HG02970 (cell line): ENCODE results near the gene RAPGEF2.
"Not testable (repeated sequence)": the region's sequence is repeated elsewhere in the genome, so short reads cannot be mapped to it uniquely, and the experiment has no call there.

Experiments
- ATAC-seq: cut with Tn5 transposase; IDR thresholded peaks from one replicate; pipeline ENCODE4 v1.9.1; 2021; ENCODE audit warnings: mild to moderate bottlenecking, moderate library complexity, moderate number of reproducible peaks; ENCODE audit not compliant: unreplicated experiment, low FRiP score

Gene RAPGEF2

DNA sequence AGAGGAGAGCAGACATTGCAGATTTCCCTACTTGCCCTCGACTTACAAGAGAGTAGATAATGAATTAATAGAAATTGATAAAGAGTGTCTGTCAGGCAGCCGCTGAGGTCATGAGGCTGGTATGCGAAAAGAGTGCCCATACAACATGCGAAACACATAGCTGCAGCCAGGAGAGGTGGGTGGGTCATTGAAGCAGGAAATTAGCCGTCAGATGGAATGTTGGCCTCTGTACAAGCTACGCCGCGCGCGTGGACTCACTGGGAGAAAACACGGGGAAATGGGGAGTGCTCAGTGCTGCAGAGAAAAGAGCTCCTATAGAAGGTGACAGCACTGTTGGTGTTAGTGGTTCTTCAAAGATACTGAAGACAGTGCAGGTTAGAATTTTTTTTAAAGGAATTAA is 125.1 kb downstream of the RAPGEF2 start:
- ATAC-seq, result no peak

DNA sequence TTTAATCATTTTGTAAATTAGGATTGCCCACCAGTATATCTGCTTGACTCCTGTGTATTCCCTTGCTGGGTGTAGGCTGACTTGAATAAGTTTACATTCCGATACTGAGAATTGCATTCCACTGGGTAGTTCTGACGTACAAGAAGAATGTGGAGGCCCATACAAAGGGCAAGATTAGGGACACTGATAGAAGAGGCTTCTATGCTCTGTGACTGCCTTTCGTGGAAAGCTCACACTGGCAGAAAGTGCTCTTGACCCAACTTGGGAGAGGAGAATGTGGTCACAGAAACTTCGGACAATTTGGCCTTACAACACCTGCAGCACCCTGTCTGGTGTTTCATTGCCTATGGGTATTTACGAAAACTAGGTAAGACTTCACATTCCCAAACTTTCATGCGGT is 126.3 kb downstream of the RAPGEF2 start:
- ATAC-seq, result no peak

DNA sequence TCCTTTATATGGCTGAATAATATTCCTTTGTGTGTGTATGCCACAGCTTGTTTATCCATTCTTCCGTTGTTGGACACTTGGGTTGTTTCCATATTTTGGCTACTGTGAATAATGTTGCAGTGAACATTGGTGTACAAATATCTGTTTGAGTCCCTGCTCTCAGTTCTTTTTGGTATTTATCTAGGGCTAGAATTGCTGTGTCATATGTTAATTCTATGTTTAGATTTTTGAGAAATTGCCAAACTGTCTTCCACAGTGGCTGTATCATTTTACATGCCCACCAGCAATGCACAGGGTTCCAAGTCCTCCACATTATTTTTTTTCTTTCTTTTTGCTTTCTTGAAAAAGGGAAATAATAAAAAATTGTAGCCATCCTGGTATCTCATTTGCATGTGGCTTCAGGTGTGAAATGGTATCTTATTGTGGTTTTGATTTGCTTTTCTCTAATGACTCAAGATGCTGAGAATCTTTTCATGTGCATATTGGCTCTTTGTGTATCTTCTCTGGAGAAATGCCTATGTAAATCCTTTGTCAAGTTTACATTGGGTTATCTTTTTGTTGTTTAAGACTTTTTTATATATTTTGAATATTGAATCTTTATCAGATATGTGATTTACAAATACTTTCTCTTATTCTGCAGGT is 129.7 kb downstream of the RAPGEF2 start:
- no peak for ATAC-seq

DNA sequence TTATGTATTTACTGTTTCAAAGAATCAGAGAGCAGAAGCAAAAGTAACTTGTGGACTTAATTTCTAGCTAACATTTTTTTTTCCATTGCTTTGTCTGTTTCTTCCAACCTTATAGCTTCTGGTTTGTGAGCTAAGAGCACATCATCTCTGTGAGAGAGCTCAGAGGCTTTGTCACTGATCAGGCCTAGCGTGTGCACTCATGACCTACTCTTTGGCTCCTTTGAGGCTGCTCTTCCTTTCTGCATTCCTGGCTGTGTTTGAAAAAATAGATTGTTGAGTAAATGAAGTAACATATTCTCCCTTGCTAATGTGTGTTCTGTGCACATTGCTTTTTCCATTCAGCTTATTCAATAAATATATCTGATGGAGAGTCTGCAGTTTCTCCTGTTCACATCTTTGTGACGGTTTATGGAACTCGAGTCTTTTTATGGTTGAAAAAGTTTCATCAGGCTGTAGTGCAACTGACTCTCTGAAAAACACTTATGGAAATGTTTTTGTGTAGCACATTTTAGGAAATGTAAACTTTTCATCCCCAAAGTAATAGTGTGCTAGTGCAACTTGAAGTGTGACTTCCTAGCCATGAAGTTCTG is 133.0 kb downstream of the RAPGEF2 start:
- ATAC-seq, result no peak

DNA sequence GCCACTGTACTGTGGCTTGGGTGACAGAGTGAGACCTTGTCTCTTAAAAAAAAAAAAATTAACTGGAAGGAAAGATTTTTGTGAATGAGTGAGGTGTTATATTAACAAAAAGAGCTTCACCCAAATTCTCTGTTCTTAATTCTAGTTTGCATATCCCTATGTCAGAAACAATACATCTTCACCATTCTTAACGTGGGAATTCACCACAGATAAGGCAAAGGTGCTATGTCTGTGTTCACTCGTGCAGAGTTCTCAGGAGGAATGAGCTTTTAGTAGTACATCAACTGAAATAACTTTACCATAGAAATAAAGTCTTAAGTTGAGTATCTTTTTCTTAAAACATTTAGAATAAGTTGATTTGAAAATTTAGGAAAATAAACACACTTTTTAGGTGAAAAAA is 135.1 kb downstream of the RAPGEF2 start:
- ATAC-seq, result no peak

DNA sequence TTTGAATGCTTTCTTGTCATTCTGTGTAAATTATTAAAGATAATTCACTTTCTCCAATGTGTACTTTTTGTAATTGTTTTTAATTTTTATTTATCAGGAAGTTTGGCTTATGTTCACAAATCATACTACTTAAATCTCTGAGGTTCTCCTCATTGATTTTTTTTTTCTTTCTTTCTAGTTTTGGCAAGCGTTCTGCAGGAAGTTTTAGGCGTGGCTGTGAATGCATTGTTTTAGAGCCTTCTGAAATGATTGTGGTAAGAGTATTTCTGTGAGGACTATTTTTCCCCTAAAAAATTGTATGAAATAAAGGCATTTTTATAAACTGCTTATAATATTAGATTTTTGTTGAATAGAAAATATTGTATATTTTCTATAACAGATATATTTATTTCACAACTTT is 135.8 kb downstream of the RAPGEF2 start:
- ATAC-seq, result no peak

DNA sequence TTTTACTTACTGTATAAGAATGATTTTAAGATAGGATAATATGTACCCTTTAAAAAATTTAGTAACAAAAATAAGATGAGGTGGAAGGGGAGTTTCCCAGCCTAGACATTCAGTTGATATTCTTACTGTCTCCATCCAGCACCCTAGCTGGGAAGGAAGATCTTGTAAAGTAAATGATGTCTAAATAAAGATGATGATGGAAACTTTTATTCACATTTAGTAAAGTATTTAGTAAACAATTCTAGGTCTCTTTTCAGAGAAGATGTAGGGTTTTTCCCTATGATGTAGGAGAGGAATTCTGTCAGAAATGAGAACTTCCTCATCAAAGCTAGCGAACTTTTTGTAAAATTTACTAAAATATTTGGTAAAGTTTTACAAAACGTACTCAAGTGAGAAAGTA is 136.8 kb downstream of the RAPGEF2 start:
- no peak for ATAC-seq

DNA sequence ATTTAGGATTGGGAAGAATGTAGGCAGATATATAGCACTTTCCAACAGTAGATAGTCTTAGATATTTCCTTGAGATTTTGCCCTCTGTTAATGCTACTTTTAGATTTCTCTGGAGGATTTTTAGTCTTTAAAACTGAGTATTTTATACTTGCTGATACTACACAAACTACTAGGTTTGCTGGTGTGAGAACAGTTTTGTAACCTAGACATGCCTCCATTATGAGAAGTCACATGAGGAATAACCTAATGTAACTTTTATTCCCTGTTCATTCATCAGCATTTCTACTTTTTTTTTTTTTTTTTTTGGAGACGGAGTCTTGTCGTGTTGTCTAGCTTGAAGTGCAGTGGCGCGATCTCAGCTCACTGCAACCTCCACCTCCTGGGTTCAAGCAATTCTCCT is 137.2 kb downstream of the RAPGEF2 start:
- no peak for ATAC-seq

DNA sequence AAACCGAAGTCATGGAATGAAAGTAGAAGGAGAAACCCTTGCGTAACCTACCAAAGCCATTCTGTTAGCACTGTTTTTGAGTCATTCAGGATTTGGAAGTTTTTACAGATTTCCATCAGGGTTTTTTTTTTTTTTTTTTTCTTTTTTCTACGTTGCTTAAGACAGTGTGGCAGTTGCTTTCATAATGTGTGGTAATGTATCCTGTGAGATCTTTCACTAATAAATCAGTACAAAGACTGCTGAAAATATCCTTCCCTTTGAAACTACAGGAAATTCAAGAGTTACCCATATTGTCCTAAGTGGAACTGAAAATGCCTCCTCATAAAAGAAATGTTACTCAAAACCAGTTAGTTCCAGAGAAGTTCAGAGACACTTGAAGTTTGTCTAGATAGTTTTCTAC is 137.8 kb downstream of the RAPGEF2 start:
- ATAC-seq, result no peak

DNA sequence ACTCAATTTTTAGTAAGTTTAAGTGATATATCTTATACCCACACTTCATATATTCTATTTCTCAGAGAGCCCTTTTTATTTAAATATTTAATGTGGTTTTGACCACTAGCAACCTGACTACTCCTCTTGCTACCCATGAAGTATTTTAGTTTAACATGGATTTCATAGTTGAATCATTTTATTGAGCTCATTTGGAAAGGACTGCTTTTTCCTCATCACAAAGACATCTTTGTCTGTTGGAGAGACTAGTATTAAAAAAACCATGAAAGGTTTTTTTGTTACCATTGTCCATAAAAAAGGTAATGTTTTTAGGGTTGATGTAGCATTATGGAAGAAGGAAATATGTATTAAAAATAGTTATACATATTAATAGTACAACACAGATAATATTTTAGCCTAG is 139.5 kb downstream of the RAPGEF2 start:
- ATAC-seq, result no peak

DNA sequence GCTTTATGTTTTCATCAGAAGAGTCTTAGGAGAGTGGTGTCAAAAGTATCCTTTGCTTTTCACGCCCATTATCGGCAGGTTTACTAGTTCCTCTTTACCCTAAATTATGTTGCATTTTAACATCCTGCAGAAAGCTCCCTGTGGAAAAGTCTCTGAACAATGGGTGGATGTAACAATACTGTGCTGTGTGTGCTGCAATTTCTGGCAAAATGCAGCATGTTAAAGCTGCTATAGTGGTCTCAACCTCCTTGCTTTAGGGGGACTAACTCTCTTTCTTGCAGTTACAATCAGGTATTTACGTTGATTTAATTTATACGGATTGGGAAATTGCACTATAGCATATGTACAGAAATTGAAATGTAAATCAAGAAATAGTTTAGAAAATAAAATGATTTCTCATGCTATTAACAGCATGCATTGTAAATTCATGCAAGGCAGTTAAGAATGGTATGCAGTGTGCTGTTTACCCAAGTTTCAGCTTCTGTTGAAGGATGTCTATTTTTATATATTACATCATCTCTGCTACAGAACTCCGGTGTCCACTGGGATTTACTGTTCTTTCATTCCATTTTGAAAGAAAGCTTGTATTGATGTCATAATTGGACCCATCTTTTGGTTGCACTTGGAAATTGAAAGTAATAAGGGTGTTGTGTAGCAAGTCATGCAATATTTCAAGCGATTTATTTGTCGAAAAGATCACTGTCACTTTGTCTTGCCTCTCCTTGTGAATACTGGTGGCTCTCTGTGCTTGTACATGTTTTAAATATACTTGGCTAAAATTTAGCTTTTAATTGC is 145.7 kb downstream of the RAPGEF2 start:
- no peak for ATAC-seq

DNA sequence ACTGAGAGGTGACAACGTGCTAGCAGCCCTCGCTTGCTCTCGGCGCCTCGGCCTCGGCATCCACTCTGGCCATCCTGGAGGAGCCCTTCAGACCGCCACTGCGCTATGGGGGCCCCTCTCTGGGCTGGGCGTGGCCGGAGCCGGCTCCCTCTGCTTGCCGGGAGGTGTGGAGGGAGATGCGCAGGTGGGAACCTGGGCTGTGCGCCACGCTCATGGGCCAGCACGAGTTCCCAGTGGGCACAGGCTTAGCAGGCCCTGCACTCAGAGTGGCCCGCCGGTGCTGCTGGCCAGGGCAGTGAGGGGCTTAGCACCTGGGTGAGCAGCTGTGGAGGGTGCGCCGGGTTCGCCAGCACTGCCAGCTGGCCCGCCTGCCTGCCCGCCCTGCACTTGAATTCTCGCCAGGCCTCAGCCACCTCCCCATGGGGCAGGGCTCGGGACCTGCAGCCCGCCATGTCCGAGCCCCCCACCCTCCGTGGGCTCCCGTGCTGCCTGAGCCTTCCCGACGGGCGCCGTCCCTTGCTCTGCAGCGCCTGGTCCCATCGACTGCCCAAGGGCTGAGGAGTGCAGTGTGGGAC is 148.0 kb downstream of the RAPGEF2 start:
- ATAC-seq, result no peak

DNA sequence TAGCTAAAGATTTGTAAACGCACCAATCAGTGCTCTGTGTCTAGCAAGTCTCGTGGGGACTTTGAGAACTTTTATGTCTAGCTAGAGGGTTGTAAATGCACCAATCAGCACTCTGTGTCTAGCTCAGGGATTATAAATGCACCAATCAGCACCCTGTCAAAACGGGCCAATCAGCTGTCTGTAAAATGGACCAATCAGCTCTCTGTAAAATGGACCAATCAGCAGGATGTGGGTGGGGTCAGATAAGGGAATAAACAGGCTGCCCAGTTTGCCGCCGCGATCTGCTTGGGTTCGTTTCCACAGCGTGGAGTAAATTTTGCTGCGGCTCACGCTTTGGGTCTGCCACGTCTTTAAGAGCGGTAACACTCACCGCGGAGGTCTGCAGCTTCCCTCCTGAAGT is 148.7 kb downstream of the RAPGEF2 start:
- ATAC-seq, result not testable (repeated sequence)

DNA sequence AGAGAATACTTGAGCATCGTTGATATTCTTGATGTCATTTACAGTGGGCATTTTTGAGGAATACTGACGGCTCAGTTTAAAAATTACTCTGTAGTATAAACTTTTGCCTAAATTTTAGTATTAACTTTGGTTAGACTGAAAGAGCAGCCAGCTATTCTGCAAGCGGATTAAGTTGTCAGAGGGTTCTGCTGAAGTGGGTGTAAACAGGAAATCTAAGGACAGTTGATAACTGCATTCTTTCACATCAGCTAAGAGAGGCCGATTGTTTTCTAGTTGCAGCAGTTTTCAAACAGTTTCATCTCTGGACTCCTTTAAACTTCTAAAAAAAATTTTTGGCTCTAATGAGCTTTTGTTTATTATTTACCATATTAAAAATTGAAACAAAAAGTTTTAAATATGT is 149.6 kb downstream of the RAPGEF2 start:
- ATAC-seq, result no peak

DNA sequence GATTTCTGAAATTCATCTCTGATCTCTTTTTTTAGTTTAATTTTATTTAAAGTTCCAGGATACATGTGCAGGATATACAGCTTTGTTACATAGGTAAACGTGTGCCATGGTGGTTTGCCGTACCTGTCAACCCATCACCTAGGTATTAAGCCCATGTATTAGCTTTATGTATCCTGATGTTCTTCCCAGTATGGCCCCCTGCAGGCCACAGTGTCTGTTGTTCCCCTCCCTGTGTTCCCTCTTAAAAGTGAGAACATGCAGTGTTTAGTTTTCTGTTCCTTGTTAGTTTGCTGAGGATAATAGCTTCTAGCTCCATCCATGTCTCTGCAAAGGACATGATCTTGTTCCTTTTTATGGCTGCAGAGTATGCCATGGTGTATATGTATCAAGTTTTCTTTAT is 153.2 kb downstream of the RAPGEF2 start:
- ATAC-seq, result no peak

DNA sequence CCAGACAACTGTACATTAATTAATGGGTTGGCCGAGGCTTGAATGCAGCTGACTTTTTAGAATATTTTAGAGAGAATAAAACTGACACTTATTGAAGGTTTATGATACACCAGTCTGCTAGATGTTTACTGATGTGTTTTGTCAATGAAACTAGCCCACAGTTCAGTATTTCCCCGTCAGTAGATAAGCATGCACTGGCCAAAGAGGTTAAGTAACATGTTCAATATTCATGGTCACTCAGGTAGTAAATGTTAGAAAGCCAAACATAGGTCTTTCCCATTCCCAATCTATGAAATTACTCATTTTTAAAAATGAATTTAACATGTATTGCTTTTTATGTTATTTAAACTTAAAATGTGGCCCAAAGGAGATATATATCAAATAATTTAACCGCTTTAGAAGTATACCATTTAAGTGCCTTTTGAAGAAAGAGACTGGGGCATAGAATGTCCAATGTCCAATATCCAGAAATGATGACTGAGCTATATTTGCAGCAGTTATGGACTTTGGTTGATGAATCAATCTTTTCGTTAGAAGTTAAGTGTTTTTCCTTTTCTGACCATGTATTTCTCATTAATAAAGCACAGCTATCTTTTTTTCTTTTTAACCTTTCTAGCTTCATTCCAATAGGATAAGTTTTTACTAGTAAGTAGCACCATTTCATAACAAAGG is 156.1 kb downstream of the RAPGEF2 start:
- no peak for ATAC-seq

DNA sequence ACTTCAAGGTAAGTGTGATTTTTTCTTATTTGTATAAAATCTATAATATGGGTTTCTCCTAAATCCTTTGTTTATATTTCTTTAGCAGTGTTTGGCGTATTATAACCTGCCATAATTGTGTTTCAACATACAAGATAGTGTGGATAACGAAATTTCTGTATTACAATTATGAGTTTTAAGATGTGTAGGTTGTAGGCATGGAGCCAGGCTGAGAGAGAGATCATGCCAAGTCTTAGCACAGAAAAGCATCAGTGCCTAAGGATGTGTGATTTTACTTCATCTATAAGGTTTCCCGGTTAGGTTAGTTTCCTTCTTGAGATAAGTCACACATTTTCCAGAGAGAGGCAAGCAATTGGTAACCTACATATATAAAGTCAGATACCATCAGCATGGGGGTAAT is 161.2 kb downstream of the RAPGEF2 start:
- ATAC-seq, result no peak

DNA sequence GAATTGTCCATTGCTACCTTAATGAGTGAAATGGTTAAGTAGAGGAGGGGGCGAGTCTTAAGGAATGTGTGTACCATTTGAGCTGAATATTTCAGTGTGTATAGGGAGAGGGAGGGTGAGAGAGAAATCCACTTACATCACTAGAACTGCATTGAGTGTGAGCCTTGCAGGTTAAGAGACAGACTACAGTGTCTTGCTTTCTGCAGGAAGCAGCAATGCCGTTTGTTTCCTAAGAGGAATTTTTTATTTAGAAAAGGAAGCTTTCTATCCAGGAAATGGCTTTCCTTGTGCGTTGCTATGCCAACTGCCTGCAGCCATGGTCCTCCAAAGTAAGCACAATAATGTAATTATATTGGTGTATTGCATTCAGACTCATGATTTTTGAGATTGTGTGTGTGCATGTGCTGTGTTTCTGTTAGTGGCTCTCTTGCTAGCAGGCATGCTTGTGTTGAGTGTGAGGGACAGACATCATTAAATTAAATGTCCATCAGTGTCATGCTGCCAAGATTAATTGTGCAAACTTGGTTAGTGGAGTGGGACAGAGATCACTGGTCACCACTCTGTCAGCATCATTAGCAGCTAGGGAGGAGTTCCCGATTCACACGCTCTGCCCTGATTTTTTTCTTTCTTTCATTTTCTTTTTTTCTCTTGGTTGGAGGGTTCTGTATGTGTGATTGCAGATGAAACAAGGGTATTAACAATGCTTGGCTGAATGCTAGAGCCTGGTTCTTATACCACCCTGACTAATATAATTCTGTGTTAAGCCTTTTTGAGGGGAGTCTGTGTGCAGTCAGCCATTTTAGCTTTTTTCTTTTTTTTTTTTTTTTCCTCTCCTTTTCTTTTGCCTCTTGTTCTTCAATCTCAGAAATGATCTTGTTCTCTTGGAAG is 164.3 kb downstream of the RAPGEF2 start:
- no peak for ATAC-seq

DNA sequence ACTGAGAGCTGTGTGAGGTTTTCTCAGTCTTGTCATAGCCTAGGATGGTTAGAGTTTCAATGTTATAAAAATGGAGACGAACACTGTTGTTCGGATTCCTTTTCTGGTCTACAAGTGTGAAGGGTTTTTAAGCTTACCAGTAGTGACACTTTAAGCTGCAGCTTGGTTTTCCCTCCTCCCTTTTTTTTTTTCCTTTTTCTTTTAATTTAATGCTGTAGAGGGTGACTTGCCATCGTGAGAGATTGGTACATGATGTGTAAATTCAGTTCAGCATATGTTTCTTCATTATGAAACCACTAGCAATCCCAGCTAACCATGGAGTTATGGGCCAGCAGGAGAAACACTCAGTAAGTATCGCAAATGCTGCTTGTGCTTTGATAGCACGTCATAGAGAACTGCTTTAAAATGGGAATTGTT is 165.0 kb downstream of the RAPGEF2 start:
- ATAC-seq, result no peak

DNA sequence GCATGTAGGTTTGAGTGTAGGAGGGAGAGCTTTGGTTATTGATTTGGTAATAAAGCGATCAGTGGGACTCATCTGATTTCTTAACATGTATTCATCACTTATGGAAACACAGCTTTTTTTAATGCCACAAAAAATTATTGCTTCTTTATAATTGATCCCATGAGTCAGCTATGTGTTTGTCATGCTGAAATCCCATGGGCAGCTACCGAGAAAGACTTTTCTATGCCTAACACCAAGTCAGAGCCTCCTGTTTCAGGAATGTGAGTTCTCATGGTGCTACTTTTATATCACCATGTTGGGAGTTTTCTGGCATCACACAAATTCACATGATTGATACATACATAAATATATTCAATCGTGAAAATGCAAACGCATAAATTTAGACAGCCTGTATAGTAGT is 165.7 kb downstream of the RAPGEF2 start:
- ATAC-seq, result no peak
